Smooth muscle cell (in vitro differentiated cells): ENCODE data around the gene FSIP1. TPM values are rescaled to one million over a fixed set of nuclear protein-coding genes. Genes with fewer than 3 reads are reported as not detected.

Source experiments
- DNase-seq: peaks from one replicate; lab custom pipeline; 2025; ENCODE audit not compliant: unreplicated experiment; lab: John Stamatoyannopoulos, UW
- H2AFZ ChIP-seq: fragments of 200-600 bp; sonication (generic); 2 replicates; pipeline ENCODE4 v1.6.0; 2016; ENCODE audit warnings: antibody characterized with exemption, low read depth, mild to moderate bottlenecking
- H3F3A ChIP-seq: fragments of 200-600 bp; sonication (generic); 2 replicates; pipeline ENCODE4 v1.6.0; 2017; ENCODE audit warnings: antibody characterized with exemption, low read depth
- H3K27ac ChIP-seq: fragments of 200-600 bp; sonication (generic); 2 replicates; pipeline ENCODE4 v1.5.1; 2016; ENCODE audit warnings: low read depth, mild to moderate bottlenecking
- H3K27me3 ChIP-seq: fragments of 200-600 bp; sonication (generic); 2 replicates; pipeline ENCODE4 v1.6.1; 2016; ENCODE audit warnings: low read depth, mild to moderate bottlenecking
- H3K36me3 ChIP-seq: fragments of 200-600 bp; sonication (generic); 2 replicates; pipeline ENCODE4 v1.5.1; 2016; ENCODE audit warnings: low read depth
- H3K4me1 ChIP-seq: fragments of 200-600 bp; sonication (generic); 2 replicates; pipeline ENCODE4 v1.5.1; 2016; ENCODE audit warnings: low read depth
- H3K4me2 ChIP-seq: fragments of 200-600 bp; sonication (generic); 2 replicates; pipeline ENCODE4 v1.6.0; 2016; ENCODE audit warnings: mild to moderate bottlenecking
- H3K4me3 ChIP-seq: fragments of 200-600 bp; sonication (generic); 2 replicates; pipeline ENCODE4 v1.5.1; 2016; ENCODE audit warnings: mild to moderate bottlenecking
- H3K79me2 ChIP-seq: fragments of 200-600 bp; sonication (generic); 2 replicates; pipeline ENCODE4 v1.6.0; 2016; ENCODE audit warnings: low read depth, mild to moderate bottlenecking
- H3K9ac ChIP-seq: fragments of 200-600 bp; sonication (generic); 2 replicates; pipeline ENCODE4 v1.6.0; 2016; ENCODE audit warnings: low read depth
- H3K9me3 ChIP-seq: fragments of 200-600 bp; sonication (generic); replicated peaks from 2 replicates; pipeline ENCODE4 v1.5.1; 2016; ENCODE audit warnings: low read depth
- H4K20me1 ChIP-seq: fragments of 200-600 bp; sonication (generic); 2 replicates; pipeline ENCODE4 v1.6.0; 2016; ENCODE audit warnings: low read depth
- CTCF ChIP-seq: fragments of 200-600 bp; sonication (generic); IDR thresholded peaks from 2 replicates; pipeline ENCODE4 v1.5.1; 2017; ENCODE audit warnings: borderline replicate concordance, mild to moderate bottlenecking, antibody characterized with exemption; ENCODE audit not compliant: insufficient read depth, poor library complexity, severe bottlenecking
- WGBS: methylation state at CpG from one replicate; pipeline ENCODE4 v1.1.7; 2016; ENCODE audit warnings: low lambda C conversion rate; 5-methylcytosine and 5-hydroxymethylcytosine counted together
- polyA plus RNA-seq: library from polyadenylated mRNA; unstranded; fragments of >200 nt; fragmentation: Nextera tagmentation; extraction: Ambion mirVana; gene quantifications from 2 replicates; pipeline ENCODE4 v1.2.1, GENCODE V29; 2016
- total RNA-seq: library from RNA; depleted of rRNA; stranded (reverse); fragments of >200 nt; gene quantifications from 2 replicates; pipeline ENCODE4 v1.2.3, GENCODE V29; 2014

Gene FSIP1
- total and polyA plus RNA-seq, 2 experiments from 2014 or later, result 0.13 to 0.43 TPM

GRCh38 chr15:39728845-39729244, 53.8 kb downstream of the FSIP1 start:
- H3K36me3 ChIP-seq, result no peaks in the 10 kb centered on the region
- no peak for TF ChIP-seq CTCF
- no peaks in the 10 kb centered on the region for H3K9me3 ChIP-seq
- no peak overlapping the region for H3K9ac ChIP-seq
- no peaks in the 10 kb centered on the region for H4K20me1 ChIP-seq
- no peak overlapping the region for H3K4me2 ChIP-seq
- H3K27me3 ChIP-seq, result no peaks in the 10 kb centered on the region
- H3K4me1 ChIP-seq, result no peaks in the 10 kb centered on the region
- DNase-seq, result no peak
- WGBS, result 27% methylated on average over 2 of the region's 2 CpGs
- H3K79me2 ChIP-seq, result no peaks in the 10 kb centered on the region
- H3K27ac ChIP-seq, result no peak overlapping the region
- H3K4me3 ChIP-seq, result no peak overlapping the region
- no peak overlapping the region for H2AFZ ChIP-seq
- H3F3A ChIP-seq, result no peaks in the 10 kb centered on the region

- H3K79me2 ChIP-seq, result no peaks in the 10 kb centered on the region
- H4K20me1 ChIP-seq, result no peaks in the 10 kb centered on the region
- no peak for TF ChIP-seq CTCF
- H3K36me3 ChIP-seq, result no peaks in the 10 kb centered on the region
- H3K4me3 ChIP-seq, result no peak overlapping the region
- peaks cover 9% of the 10 kb centered on the region for H3K4me1 ChIP-seq
- H3K27me3 ChIP-seq, result no peaks in the 10 kb centered on the region
- no peak overlapping the region for H3K4me2 ChIP-seq
- WGBS, result 96% methylated on average over 6 of the region's 6 CpGs
- no peak overlapping the region for H2AFZ ChIP-seq
- DNase-seq, result no peak
- H3F3A ChIP-seq, result peaks cover 8% of the 10 kb centered on the region
- H3K9ac ChIP-seq, result no peak overlapping the region
- no peak overlapping the region for H3K27ac ChIP-seq
- no peaks in the 10 kb centered on the region for H3K9me3 ChIP-seq
Observed at GRCh38 chr15:39721893-39722292, 60.7 kb downstream of the FSIP1 start.

GRCh38 chr15:39720621-39721611, 61.7 kb downstream of the FSIP1 start:
- Histone ChIP-seq H3K36me3 (no peaks in the 10 kb centered on the region), H3K4me1 (peaks cover 9% of the 10 kb centered on the region), H3K4me3 (no peak overlapping the region), H3F3A (peaks cover 8% of the 10 kb centered on the region), H3K9me3 (no peaks in the 10 kb centered on the region), H3K27me3 (no peaks in the 10 kb centered on the region), H2AFZ (no peak overlapping the region), H3K4me2 (peak overlapping the region; percentile 25), H3K9ac (no peak overlapping the region), H3K79me2 (no peaks in the 10 kb centered on the region), H3K27ac (peak overlapping the region; percentile 32), H4K20me1 (no peaks in the 10 kb centered on the region)
- WGBS, result 29% methylated on average over 6 of the region's 6 CpGs
- no peak for DNase-seq
- no peak for TF ChIP-seq CTCF
